COLO829 (cell line): Measurements from ENCODE around the gene RAD50.

ENCODE experiments used
- DNase-seq: peaks from one replicate; pipeline ENCODE4 v3.0.0; 2012; ENCODE audit warnings: low spot score

Gene RAD50

GRCh38 chr5:132662004-132662401, 105.2 kb downstream of the RAD50 start:
- no peak for DNase-seq

GRCh38 chr5:132662925-132663770, 106.4 kb downstream of the RAD50 start:
- no peak for DNase-seq

GRCh38 chr5:132663771-132664695, 107.3 kb downstream of the RAD50 start:
- no peak for DNase-seq

GRCh38 chr5:132664696-132665209, 108.0 kb downstream of the RAD50 start:
- DNase-seq, result no peak

GRCh38 chr5:132665574-132666080, 108.8 kb downstream of the RAD50 start:
- no peak for DNase-seq

- peak; percentile 7 for DNase-seq
Observed at GRCh38 chr5:132666310-132667123, 109.7 kb downstream of the RAD50 start.

- no peak for DNase-seq
Observed at GRCh38 chr5:132667309-132667708, 110.5 kb downstream of the RAD50 start.

GRCh38 chr5:132667761-132668705, 111.3 kb downstream of the RAD50 start:
- no peak for DNase-seq

GRCh38 chr5:132668706-132669454, 112.1 kb downstream of the RAD50 start:
- DNase-seq, result no peak

GRCh38 chr5:132669455-132669820, 112.7 kb downstream of the RAD50 start:
- no peak for DNase-seq

- no peak for DNase-seq
Observed at GRCh38 chr5:132669966-132670882, 113.4 kb downstream of the RAD50 start.

GRCh38 chr5:132671000-132671399, 114.2 kb downstream of the RAD50 start:
- DNase-seq, result no peak

- no peak for DNase-seq
Observed at GRCh38 chr5:132673488-132673887, 116.7 kb downstream of the RAD50 start.

GRCh38 chr5:132673939-132674630, 117.3 kb downstream of the RAD50 start, which contains the start of gene IL4:
TSS of gene IL4 (plus strand) at chr5:132673989. CDS start at chr5:132674051, 62 bp downstream.
- no peak for DNase-seq

- peak; percentile 74 for DNase-seq
Observed at GRCh38 chr5:132674671-132675506, 118.1 kb downstream of the RAD50 start.

GRCh38 chr5:132675936-132676689, 119.3 kb downstream of the RAD50 start:
- DNase-seq, result no peak
